Stimulated activated CD8-positive, alpha-beta memory T cell treated with anti-CD3 and anti-CD28 coated beads, Interleukin-15, amount 100 ng/mL, for 48 hours (primary cell): ENCODE data around the gene MTSS2.

Experiments used
- DNase-seq, 2 donors: peaks; one replicate each; pipeline ENCODE4 v3.0.0-alpha.2; 2020; ENCODE audit warnings: low read depth in 2 of 2

MTSS2 gene

GRCh38 chr16:70700101-70701020 lies 14.5 kb upstream of the MTSS2 start:
- DNase-seq = no peak

- DNase-seq = no peak
Measured at GRCh38 chr16:70699696-70700095, 13.8 kb upstream of the MTSS2 start.

GRCh38 chr16:70698901-70699300 lies 13.0 kb upstream of the MTSS2 start:
- no peak for DNase-seq

- no peak for DNase-seq
Measured at GRCh38 chr16:70697594-70698170, 11.8 kb upstream of the MTSS2 start.

- peak in 1 of 2 donors; percentile 17 for DNase-seq
Measured at GRCh38 chr16:70696952-70697593, 11.2 kb upstream of the MTSS2 start.

- no peak for DNase-seq
Measured at GRCh38 chr16:70696355-70696754, 10.5 kb upstream of the MTSS2 start.

DNA sequence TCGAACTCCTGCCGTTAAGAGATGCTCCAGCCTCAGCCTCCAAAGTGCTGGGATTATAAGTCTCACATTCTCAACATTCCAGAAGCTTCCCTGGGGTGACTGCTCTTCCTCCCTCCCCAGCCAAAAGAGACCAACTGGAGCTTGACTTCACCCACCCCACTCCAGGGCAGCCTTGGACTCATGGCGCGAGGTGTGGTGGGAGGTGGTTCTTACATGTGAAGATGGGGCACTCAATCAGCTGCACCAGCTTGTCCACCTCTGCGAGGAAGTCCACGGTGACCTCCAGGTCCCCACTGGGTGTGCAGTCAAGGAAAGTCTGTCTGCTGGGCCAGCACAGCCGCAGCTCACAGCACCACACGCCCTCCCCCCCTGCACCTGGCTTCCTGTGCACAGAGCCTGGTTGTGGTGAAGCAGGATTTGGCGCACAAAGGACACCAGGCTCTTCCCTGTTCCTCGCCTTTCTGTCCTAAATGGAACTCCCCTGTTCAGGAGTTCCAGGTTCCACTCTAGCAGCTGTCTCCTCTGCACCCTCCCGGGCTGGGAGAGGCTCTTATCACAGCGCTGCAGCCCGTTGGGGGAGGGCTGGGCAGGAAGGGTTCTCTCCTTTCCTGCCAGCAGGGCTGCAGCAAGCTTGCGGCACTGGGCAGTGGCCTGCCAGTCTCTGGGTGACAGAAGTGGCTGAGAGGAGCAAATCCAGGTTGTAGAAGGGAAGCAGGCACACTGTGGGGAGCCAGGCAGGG lies 9.6 kb upstream of the MTSS2 start:
- no peak for DNase-seq

GRCh38 chr16:70694868-70695218 lies 9.0 kb upstream of the MTSS2 start:
- DNase-seq = no peak

DNA sequence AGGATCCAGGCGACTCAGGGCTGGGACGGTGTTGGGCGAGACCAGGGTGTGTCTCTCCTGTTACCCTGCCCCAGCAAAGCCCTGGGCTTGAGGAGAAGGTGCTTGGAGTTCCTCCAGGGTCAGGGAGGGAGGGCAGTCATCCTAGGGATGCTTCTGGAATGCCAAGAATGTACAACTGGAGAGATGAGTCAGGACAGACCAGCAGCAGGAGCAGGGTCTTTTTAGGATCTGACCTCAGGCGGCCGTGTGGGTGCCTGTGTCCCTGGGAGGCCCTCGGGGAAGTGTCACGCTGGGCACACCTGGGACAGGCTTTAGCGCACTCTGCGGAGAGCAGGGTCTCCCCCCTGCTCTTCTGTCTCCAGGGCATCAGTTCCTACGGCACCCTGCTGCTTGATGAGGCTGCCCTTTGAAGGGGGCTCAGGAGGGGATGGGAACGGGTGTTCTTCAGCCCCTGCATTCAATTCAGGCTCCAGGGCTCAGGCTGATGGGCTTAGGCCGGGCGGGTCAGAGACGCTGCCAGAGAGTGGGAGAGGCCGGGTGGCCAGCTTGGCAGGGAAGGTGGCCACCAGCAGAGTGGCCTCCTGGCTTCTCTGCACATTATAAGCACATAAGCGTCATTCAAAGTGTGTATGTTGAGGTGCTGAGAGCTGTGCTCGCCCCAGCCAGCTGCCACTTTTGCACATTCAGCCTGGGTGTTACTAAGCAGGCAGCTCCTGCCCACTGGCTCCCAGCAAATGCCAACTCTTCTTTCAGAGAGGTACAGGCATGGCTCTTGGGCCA lies 8.4 kb upstream of the MTSS2 start:
- no peak for DNase-seq

GRCh38 chr16:70692873-70693671 lies 7.2 kb upstream of the MTSS2 start:
- DNase-seq = no peak

GRCh38 chr16:70692130-70692872 lies 6.4 kb upstream of the MTSS2 start:
- DNase-seq = no peak

- no peak for DNase-seq
Measured at GRCh38 chr16:70691223-70692129, 5.6 kb upstream of the MTSS2 start.

DNA sequence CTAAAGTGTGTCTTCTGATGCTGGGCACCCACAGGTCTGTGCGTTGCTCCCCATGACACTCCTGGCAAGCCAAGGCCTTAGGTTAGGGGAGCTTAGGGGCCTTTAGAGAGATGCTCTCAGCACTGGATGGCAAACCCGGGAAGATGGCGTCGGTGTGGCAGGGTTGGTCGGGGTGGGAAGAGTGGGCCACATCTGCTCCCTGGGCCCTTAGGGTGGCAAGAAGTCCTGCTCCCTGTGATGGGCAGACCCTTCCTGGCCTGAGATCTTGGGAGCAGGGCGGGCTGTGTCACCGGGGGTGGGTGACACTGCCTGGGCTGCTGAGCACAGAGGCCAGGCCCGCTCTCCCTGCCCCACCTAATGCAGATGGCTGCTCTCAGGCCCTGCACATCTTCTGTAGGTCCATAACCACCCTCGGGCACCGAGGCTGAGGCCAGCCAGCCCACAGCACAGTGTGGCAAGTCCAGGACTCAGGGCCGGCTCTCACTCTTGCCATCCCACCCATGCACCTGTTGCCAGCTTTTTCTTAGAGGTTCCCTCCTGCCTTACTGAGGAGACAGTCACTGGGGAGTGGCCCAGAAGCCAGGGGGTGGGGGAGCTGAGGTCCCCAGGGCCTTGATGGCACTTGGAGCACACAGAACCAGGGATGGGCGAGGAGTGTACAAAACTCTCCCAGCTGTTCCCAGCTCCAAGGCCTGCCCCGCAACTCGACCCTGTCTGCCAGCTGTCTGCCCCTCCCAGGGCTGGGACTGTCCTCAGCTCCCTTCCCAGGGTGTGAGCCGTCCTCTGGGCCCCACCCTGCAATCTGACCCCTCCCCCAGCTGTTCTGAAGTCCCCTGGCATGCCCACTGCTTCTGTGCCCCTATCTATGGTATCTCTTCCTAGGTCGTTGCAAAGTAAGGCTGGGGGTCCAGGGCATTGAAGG lies 4.4 kb upstream of the MTSS2 start:
- DNase-seq = no peak

GRCh38 chr16:70689035-70689969 lies 3.4 kb upstream of the MTSS2 start:
- DNase-seq = no peak

GRCh38 chr16:70688246-70688742 lies 2.4 kb upstream of the MTSS2 start:
- no peak for DNase-seq

DNA sequence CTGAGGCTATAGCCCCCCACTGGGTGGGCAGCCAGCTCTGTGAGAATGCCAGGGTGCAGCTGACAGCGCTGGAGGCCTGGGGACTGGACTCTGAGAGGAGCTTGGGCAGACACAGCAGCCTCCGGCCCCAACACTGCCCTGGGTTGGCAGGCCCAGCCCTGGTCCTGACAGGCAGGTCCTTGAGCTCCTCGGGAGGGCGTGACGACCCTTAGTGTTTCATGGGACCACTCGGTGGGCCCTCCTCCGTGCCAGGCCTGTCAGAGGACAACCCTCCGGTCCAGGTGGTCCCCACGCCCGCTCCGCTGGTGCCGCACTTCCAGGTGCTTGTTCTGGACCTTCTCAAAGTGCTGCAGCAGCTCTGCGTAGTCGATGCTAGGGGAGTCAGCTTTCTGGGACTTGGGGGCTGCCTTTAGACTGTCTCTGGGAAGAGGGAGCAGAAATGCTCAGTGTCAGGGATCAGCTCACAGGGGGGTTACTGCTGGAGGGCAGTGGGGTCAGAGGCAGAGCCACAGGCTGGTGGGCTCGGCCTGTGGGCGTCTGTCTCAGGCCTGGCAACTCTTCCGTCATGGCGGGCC lies 1.9 kb upstream of the MTSS2 start:
- no peak for DNase-seq
